Measurements from ENCODE around the gene SAC3D1. TPM values are rescaled to one million over a fixed set of nuclear protein-coding genes. Genes with fewer than 3 reads are reported as not detected.

The SAC3D1 gene
- total and polyA plus RNA-seq, 2 of the 4 experiments (the other 2 are of a cell fraction) = 2.9 to 13.2 TPM

DNA sequence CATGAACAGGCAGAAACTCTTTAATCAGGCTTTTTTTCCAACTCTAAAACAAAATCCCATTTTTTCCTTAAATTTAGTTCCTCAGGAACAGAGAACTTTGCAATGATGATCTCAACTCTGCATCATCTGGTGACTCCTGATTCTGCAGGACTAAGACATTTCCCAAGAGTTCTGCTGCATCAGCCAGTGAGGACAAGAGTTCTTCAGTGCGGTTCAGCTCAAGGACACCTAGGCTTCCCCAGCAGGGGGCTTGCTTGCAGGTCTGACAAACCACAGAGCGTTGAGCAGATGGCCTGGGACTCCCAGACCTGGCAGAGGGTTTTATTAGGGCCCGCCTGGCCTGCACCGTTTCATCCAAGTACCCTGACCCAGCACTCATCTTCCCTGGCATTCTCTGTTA lies 36.4 kb downstream of the SAC3D1 start:
- no peak overlapping the region for H2BK15ac ChIP-seq (ENCODE audit: low read depth, low read length)
- 100% methylated on average over 1 of the region's 4 CpGs; no CpG with 5 or more reads in 1 of the 2 experiments for WGBS, 2 experiments (ENCODE audit: extremely low coverage in 2 of 2, insufficient read length in 1 of 2)
- no peak overlapping the region for H2AK9ac ChIP-seq (replicated peaks; ENCODE audit: low read depth, low read length, poor library complexity)
- in situ Hi-C loops (cut with MboI; ENCODE audit: low sequenced_read_pairs) = no loop called here
- no peak overlapping the region for H3K14ac ChIP-seq (replicated peaks; ENCODE audit: low read depth, low read length)
- no peak overlapping the region for H2BK120ac ChIP-seq (ENCODE audit: low read depth, low read length)
- ATAC-seq (ENCODE audit: low read depth) (no peak), DNase-seq (peak; percentile 31)
- H3K36me3 ChIP-seq (ENCODE audit: control insufficient read depth, insufficient read depth, low read length) = peaks cover 2% of the 10 kb centered on the region
- no peak overlapping the region for H3K4me2 ChIP-seq (ENCODE audit: low read depth, low read length)
- H3K27me3 ChIP-seq (ENCODE audit: control insufficient read depth, insufficient read depth, low read length) = no peaks in the 10 kb centered on the region
- H3K9me3 ChIP-seq (ENCODE audit: control insufficient read depth, insufficient read depth, low read length) = no peaks in the 10 kb centered on the region
- H3K9ac ChIP-seq (ENCODE audit: low read depth, low read length) = no peak overlapping the region
- ChIA-PET CTCF (no interaction called here), POLR2A (ENCODE audit: unreplicated experiment) (no interaction called here)
- dilution Hi-C loops (cut with HindIII; ENCODE audit: low sequenced_read_pairs, unreplicated experiment) = no loop called here
- H2BK20ac ChIP-seq (ENCODE audit: low read depth, low read length) = no peak overlapping the region
- no peak overlapping the region for H4K8ac ChIP-seq (ENCODE audit: low read depth in 2 of 2, low read length in 2 of 2)
- no peak overlapping the region for H3K4me3 ChIP-seq (ENCODE audit: insufficient read depth, low read depth, low read length)
- no peak overlapping the region for H3K23ac ChIP-seq (ENCODE audit: low read depth, low read length)
- H3K4ac ChIP-seq (ENCODE audit: low read depth, low read length) = no peak overlapping the region
- H4K20me1 ChIP-seq (ENCODE audit: insufficient read depth, low read length) = no peaks in the 10 kb centered on the region
- BruUV-seq (replicated peaks) = no TSS peak
- H3K4me1 ChIP-seq (ENCODE audit: control insufficient read depth, insufficient read depth, low read length) = no peaks in the 10 kb centered on the region
- no peak overlapping the region for H2AFZ ChIP-seq (replicated peaks; ENCODE audit: low read length, poor library complexity)
- intact Hi-C loops (cut with micrococcal nuclease) = no loop called here
- TF ChIP-seq, protein P1, sequence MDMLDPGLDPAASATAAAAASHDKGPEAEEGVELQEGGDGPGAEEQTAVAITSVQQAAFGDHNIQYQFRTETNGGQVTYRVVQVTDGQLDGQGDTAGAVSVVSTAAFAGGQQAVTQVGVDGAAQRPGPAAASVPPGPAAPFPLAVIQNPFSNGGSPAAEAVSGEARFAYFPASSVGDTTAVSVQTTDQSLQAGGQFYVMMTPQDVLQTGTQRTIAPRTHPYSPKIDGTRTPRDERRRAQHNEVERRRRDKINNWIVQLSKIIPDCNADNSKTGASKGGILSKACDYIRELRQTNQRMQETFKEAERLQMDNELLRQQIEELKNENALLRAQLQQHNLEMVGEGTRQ (IDR thresholded peaks at IDR 0.05; ENCODE audit: low read depth, low read length) = no peak
- TF ChIP-seq RFX5 (IDR thresholded peaks at IDR 0.05; ENCODE audit: low read depth, low read length) (no peak), MAFK (IDR thresholded peaks at IDR 0.05; ENCODE audit: low read depth, low read length) (no peak), NFE2L2 (IDR thresholded peaks at IDR 0.05; ENCODE audit: low read depth, low read length) (no peak), RAD21 (IDR thresholded peaks at IDR 0.05; ENCODE audit: low read length) (no peak), CHD1 (IDR thresholded peaks at IDR 0.05; ENCODE audit: low read depth, low read length) (no peak), POLR2A (IDR thresholded peaks at IDR 0.05; ENCODE audit: low read depth, low read length) (no peak), FOS (IDR thresholded peaks at IDR 0.05; ENCODE audit: low read depth, low read length) (no peak), SMC3 (IDR thresholded peaks at IDR 0.05; ENCODE audit: low read depth, low read length) (no peak), BHLHE40 (IDR thresholded peaks at IDR 0.05; ENCODE audit: low read depth, low read length) (no peak), RCOR1 (IDR thresholded peaks at IDR 0.05; ENCODE audit: insufficient replicate concordance, low read length) (no peak), CEBPB (IDR thresholded peaks at IDR 0.05; ENCODE audit: low read depth, low read length) (no peak), MAZ (IDR thresholded peaks at IDR 0.05; ENCODE audit: borderline replicate concordance, low read depth, low read length) (no peak), MXI1 (IDR thresholded peaks at IDR 0.05; ENCODE audit: borderline replicate concordance, low read depth, low read length) (no peak)
- TF ChIP-seq, protein P2, sequence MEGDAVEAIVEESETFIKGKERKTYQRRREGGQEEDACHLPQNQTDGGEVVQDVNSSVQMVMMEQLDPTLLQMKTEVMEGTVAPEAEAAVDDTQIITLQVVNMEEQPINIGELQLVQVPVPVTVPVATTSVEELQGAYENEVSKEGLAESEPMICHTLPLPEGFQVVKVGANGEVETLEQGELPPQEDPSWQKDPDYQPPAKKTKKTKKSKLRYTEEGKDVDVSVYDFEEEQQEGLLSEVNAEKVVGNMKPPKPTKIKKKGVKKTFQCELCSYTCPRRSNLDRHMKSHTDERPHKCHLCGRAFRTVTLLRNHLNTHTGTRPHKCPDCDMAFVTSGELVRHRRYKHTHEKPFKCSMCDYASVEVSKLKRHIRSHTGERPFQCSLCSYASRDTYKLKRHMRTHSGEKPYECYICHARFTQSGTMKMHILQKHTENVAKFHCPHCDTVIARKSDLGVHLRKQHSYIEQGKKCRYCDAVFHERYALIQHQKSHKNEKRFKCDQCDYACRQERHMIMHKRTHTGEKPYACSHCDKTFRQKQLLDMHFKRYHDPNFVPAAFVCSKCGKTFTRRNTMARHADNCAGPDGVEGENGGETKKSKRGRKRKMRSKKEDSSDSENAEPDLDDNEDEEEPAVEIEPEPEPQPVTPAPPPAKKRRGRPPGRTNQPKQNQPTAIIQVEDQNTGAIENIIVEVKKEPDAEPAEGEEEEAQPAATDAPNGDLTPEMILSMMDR (conservative IDR thresholded peaks at IDR 0.05; ENCODE audit: low read depth, low read length) = no peak
- TF ChIP-seq, protein P3, sequence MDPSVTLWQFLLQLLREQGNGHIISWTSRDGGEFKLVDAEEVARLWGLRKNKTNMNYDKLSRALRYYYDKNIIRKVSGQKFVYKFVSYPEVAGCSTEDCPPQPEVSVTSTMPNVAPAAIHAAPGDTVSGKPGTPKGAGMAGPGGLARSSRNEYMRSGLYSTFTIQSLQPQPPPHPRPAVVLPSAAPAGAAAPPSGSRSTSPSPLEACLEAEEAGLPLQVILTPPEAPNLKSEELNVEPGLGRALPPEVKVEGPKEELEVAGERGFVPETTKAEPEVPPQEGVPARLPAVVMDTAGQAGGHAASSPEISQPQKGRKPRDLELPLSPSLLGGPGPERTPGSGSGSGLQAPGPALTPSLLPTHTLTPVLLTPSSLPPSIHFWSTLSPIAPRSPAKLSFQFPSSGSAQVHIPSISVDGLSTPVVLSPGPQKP (IDR thresholded peaks at IDR 0.05; ENCODE audit: borderline replicate concordance, low read depth, low read length) = no peak
- no peak overlapping the region for H4K5ac ChIP-seq (ENCODE audit: low read depth, low read length)
- H3K18ac ChIP-seq (ENCODE audit: low read depth, low read length) = no peak overlapping the region
- H3K9me1 ChIP-seq (ENCODE audit: insufficient read depth, low read length) = no peaks in the 10 kb centered on the region; the same call in 1 of the 2 replicates
- no peak overlapping the region for H3K56ac ChIP-seq (ENCODE audit: extremely low read depth, insufficient read depth, low read length)
- H3K79me1 ChIP-seq (ENCODE audit: low read depth in 1 of 2, low read length in 2 of 2) = peaks cover 28 to 42% of the 10 kb centered on the region in 2 experiments
- H2BK5ac ChIP-seq (ENCODE audit: low read depth, low read length, poor library complexity, severe bottlenecking) = no peak overlapping the region
- H3K27ac ChIP-seq (ENCODE audit: insufficient read depth, low read length) = no peak overlapping the region
- H2AK5ac ChIP-seq (ENCODE audit: low read depth, low read length) = no peak overlapping the region
- H4K91ac ChIP-seq (ENCODE audit: insufficient read depth, low read depth, low read length) = no peak overlapping the region
